ENCODE results near the gene SLC35G4.
"Not testable (repeated sequence)": the region's sequence is repeated elsewhere in the genome, so short reads cannot be mapped to it uniquely, and the experiment has no call there.

SLC35G4 gene

DNA sequence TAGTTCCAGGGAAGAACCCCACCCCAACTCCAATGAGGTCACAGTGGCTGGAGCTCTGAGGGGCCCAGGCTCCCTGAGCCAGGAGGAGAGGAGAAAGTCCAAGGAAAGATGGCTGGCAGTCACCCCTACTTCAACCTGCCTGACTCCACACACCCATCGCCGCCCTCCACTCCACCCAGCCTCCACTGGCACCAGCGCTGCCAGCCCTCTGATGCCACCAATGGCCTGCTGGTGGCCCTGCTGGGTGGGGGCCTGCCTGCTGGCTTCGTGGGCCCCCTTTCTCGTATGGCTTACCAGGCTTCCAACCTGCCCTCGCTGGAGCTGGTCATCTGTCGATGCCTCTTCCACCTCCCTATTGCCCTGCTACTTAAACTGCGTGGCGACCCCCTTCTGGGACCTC is at the start of gene SLC35G4:
SLC35G4 (plus strand) TSS at position 109 of the 400 bp plus-strand sequence; CDS start at position 109, 0 bp downstream.
- H3K9me3 Mint-ChIP-seq; H3K4me3 Mint-ChIP-seq; H3K4me1 Mint-ChIP-seq; H3K36me3 Mint-ChIP-seq (ENCODE audit: low read depth); H3K27me3 Mint-ChIP-seq (ENCODE audit: low read depth): not testable (repeated sequence)
- peak within 1 kb of the TSS in 1 of 3 experiments; percentile 24 for H3K27ac Mint-ChIP-seq

DNA sequence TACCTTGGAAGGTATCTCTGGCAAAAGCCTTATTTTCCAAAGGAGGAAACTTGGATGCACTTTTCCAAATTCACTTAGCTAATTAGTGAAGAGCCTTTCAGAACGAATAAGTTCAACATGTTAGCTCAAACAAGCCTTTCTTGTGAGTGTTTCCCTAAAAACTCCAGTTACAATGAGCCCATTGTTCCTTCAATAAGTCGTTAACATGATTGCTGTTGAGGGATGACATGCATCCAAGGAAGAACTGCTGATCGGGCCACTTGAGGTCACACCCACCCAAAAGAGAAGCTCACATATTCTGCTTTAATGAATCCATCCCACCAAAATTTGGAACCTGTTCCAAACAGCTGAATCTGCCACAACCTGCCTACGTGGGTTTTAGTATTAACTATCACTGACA is 48.1 kb upstream of the SLC35G4 start:
- H3K4me3 Mint-ChIP-seq, result no peak overlapping the region
- H3K36me3 Mint-ChIP-seq (ENCODE audit: low read depth), result no peaks in the 10 kb centered on the region
- no peak overlapping the region for H3K27ac Mint-ChIP-seq
- TF ChIP-seq, protein P1, sequence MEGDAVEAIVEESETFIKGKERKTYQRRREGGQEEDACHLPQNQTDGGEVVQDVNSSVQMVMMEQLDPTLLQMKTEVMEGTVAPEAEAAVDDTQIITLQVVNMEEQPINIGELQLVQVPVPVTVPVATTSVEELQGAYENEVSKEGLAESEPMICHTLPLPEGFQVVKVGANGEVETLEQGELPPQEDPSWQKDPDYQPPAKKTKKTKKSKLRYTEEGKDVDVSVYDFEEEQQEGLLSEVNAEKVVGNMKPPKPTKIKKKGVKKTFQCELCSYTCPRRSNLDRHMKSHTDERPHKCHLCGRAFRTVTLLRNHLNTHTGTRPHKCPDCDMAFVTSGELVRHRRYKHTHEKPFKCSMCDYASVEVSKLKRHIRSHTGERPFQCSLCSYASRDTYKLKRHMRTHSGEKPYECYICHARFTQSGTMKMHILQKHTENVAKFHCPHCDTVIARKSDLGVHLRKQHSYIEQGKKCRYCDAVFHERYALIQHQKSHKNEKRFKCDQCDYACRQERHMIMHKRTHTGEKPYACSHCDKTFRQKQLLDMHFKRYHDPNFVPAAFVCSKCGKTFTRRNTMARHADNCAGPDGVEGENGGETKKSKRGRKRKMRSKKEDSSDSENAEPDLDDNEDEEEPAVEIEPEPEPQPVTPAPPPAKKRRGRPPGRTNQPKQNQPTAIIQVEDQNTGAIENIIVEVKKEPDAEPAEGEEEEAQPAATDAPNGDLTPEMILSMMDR (IDR thresholded peaks at IDR 0.05; ENCODE audit: unreplicated experiment in 3 of 3), result no peak
- no peaks in the 10 kb centered on the region for H3K27me3 Mint-ChIP-seq (ENCODE audit: low read depth)
- no peaks in the 10 kb centered on the region for H3K4me1 Mint-ChIP-seq
- no peaks in the 10 kb centered on the region for H3K9me3 Mint-ChIP-seq

DNA sequence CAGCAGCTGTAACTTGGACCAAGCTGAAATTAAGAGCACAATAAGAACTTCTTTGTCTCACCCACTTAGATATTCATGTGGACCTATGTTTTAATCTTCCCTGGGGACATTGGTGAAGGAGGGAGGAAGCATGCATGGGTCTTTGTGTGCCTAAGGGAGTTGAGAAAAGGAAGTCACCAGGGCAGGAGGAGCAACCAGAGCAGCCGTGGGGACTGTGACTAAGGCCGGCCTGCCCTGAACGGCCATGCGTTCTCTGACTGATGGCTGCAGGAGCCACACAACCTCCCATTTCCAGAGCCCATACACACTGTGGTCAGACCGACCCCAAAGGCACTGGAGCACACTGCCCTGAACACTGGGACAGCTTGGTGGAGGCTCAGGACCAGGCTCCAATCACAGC is 43.7 kb upstream of the SLC35G4 start:
- Mint-ChIP-seq H3K4me3 (no peak overlapping the region), H3K36me3 (ENCODE audit: low read depth) (no peaks in the 10 kb centered on the region), H3K4me1 (peaks cover 3% of the 10 kb centered on the region), H3K27ac (no peak overlapping the region), H3K27me3 (ENCODE audit: low read depth) (peaks cover 13% of the 10 kb centered on the region), H3K9me3 (no peaks in the 10 kb centered on the region)
- TF ChIP-seq, protein P1 (IDR thresholded peaks at IDR 0.05; ENCODE audit: unreplicated experiment in 3 of 3), result no peak

DNA sequence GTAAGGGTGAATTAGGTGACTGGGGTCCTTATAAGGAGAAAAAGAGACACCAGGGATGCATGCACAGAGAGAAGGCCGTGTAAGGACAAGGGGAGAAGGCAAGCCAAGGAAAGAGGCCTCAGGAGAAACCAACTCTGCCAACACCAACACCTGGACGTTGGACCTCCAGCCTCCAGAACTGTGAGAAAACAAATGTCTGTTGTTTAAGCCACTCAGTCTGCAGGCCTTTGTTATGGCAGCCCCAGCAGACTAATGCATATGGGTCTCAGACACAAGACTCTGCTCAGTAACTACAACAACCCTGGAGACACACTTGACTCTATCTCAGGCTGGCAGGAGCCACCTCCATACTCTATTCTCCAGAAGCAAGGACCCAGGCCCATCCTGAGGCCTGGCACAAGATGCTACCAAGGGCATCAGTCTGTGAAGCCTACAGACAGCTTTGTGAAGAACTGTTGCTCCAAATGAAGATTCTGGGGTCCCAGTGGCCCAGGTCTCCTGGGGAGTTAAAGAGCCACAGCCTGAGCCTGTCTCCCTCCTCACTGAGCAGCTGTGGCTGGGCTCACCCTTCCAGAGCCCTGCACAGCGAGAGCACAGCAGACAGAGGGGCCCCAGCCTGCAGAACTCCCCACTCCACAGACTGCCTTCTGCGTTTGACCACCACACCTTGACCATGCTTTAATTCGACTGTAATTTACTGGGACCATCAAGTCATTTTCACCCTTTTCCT is 43.0 kb upstream of the SLC35G4 start:
- Mint-ChIP-seq H3K4me3 (no peak overlapping the region), H3K27me3 (ENCODE audit: low read depth) (peaks cover 18% of the 10 kb centered on the region)
- TF ChIP-seq, protein P1 (IDR thresholded peaks at IDR 0.05; ENCODE audit: unreplicated experiment in 3 of 3), result no peak

DNA sequence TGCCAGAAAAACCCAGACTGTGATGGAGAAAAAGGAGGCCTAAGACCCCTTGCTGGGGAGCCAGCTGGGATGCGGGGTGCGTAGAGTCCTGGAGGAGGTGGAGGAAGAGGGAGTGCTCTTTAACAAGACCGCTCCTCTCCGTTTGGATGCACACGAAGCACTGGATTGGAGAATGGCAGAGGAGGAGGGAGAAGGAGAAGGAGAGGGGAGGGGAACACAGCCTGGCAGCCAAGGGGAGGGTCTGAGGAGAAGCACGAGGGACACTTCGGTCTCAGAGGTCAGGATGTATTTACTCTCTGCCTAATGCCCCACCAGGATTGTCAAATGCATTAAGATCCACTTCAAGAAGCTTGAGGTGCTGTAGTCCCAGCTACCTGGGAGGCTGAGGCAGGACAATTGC is 42.0 kb upstream of the SLC35G4 start:
- Mint-ChIP-seq H3K4me1 (peaks cover 3% of the 10 kb centered on the region), H3K27me3 (ENCODE audit: low read depth) (peaks cover 18% of the 10 kb centered on the region), H3K36me3 (ENCODE audit: low read depth) (no peaks in the 10 kb centered on the region), H3K4me3 (no peak overlapping the region), H3K27ac (no peak overlapping the region), H3K9me3 (no peaks in the 10 kb centered on the region)
- TF ChIP-seq, protein P1 (IDR thresholded peaks at IDR 0.05; ENCODE audit: unreplicated experiment in 3 of 3), result no peak

More for the DNA sequence above, 43.0 kb upstream of the SLC35G4 start:
- Mint-ChIP-seq H3K36me3 (ENCODE audit: low read depth) (no peaks in the 10 kb centered on the region), H3K9me3 (no peaks in the 10 kb centered on the region), H3K4me1 (peaks cover 3% of the 10 kb centered on the region), H3K27ac (no peak overlapping the region)

DNA sequence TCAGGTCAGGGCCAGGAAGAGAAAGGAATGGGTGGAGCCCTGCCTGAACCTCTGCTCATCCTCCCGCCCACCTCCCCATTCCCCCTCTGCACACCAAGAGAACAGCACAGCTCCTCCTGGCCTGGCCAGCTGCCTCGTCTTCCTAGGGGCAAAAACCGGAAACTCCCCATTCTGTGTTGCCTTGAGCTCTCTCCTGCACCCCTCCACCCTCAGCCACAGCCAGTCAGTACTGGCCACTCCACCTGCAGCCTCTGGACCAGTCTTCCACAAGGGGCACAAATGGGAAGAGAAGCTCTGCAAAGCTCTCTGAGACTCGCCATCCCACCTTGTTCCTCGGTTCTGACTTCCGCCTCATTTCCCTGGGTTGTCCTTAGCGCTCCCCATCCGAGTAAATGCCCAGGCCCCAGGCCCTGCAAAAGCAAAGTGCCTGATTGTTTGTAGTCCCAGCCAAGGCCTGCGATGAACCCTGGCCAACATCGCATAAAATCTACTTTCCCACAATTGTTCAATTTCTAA is 39.3 kb upstream of the SLC35G4 start:
- no peaks in the 10 kb centered on the region for H3K36me3 Mint-ChIP-seq (ENCODE audit: low read depth)
- H3K27ac Mint-ChIP-seq, result no peak overlapping the region
- TF ChIP-seq, protein P1 (IDR thresholded peaks at IDR 0.05; ENCODE audit: unreplicated experiment in 3 of 3), result no peak
- H3K27me3 Mint-ChIP-seq (ENCODE audit: low read depth), result peaks cover 21% of the 10 kb centered on the region
- H3K9me3 Mint-ChIP-seq, result no peaks in the 10 kb centered on the region
- peaks cover 3% of the 10 kb centered on the region for H3K4me1 Mint-ChIP-seq
- H3K4me3 Mint-ChIP-seq, result no peak overlapping the region

Data from nephron (organoid).